ENCODE results near the gene HBA2.

HBA2 gene

DNA sequence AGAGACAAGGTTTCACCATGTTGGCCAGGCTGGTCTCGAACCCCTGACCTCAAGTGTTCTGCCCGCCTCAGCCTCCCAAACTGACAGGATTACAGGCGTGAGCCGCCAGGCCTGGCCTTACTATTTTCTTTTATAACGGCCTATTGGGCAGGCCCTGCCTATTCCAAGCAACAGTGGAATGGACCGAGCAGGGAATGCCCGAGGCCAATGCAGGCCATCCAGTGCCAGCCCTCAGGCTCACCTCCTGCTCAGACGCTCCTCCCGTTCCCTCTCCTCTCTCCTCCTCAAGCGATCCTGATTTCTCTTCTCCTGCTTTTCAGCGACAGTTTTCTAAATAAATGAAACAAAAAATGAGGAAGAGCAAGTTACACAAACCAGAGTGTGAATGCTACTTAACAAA, 20.0 kb downstream of the HBA2 start:
- TF ChIP-seq CSDC2 (CRISPR knock-in tag; IDR thresholded peaks at IDR 0.05) (no peak), ZFP3 (CRISPR knock-in tag; IDR thresholded peaks at IDR 0.05) (no peak)
- no peak for ATAC-seq

GRCh38 chr16:193441-193840, 20.8 kb downstream of the HBA2 start:
- no peak for ATAC-seq
- TF ChIP-seq TOX (CRISPR knock-in tag; IDR thresholded peaks at IDR 0.05; ENCODE audit: borderline replicate concordance) (no peak), ESRRG (CRISPR knock-in tag; IDR thresholded peaks at IDR 0.05) (no peak), ZC3H10 (CRISPR knock-in tag; IDR thresholded peaks at IDR 0.05) (no peak), RARB (CRISPR knock-in tag; IDR thresholded peaks at IDR 0.05) (no peak), ZNF8 (CRISPR knock-in tag; IDR thresholded peaks at IDR 0.05) (no peak), ZNF565 (CRISPR knock-in tag; conservative IDR thresholded peaks at IDR 0.05; ENCODE audit: low read depth) (no peak), CREB5 (CRISPR knock-in tag; IDR thresholded peaks at IDR 0.05; ENCODE audit: low read depth) (no peak), ZNF70 (CRISPR knock-in tag; IDR thresholded peaks at IDR 0.05) (no peak), ZFP30 (CRISPR knock-in tag; IDR thresholded peaks at IDR 0.05) (no peak), CSDC2 (CRISPR knock-in tag; IDR thresholded peaks at IDR 0.05) (no peak), ZFP3 (CRISPR knock-in tag; IDR thresholded peaks at IDR 0.05) (no peak), TCF4 (CRISPR knock-in tag; IDR thresholded peaks at IDR 0.05; ENCODE audit: borderline replicate concordance) (no peak), GLIS3 (CRISPR knock-in tag; IDR thresholded peaks at IDR 0.05) (no peak), BACH2 (CRISPR knock-in tag; IDR thresholded peaks at IDR 0.05; ENCODE audit: borderline replicate concordance) (no peak), SNAI2 (CRISPR knock-in tag; IDR thresholded peaks at IDR 0.05) (no peak), PPARA (CRISPR knock-in tag; IDR thresholded peaks at IDR 0.05; ENCODE audit: borderline replicate concordance) (no peak), OSR1 (CRISPR knock-in tag; IDR thresholded peaks at IDR 0.05) (no peak), TSHZ2 (CRISPR knock-in tag; IDR thresholded peaks at IDR 0.05) (no peak)
- TF ChIP-seq, protein P1, sequence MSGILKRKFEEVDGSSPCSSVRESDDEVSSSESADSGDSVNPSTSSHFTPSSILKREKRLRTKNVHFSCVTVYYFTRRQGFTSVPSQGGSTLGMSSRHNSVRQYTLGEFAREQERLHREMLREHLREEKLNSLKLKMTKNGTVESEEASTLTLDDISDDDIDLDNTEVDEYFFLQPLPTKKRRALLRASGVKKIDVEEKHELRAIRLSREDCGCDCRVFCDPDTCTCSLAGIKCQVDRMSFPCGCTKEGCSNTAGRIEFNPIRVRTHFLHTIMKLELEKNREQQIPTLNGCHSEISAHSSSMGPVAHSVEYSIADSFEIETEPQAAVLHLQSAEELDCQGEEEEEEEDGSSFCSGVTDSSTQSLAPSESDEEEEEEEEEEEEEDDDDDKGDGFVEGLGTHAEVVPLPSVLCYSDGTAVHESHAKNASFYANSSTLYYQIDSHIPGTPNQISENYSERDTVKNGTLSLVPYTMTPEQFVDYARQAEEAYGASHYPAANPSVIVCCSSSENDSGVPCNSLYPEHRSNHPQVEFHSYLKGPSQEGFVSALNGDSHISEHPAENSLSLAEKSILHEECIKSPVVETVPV (CRISPR knock-in tag; IDR thresholded peaks at IDR 0.05) = no peak

DNA sequence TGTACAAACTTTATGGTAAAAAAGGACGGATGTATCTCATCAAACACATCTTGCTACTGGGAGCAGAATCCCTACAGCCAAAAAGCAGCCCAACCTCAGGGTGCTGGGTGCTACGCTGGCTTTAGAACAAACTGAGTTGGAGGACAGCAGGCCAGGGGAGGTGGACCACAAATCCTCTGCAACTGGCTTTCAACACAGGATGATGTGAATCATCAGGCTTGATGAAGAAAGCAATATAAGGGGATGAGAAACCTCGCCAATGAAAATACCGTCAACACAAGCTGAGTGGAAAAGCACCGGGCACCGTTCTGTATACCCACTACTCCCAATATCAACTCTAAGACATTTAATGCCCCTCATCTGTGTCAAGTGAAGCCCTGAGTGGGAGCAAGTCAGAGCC, 21.8 kb downstream of the HBA2 start:
- TF ChIP-seq, protein P1 (CRISPR knock-in tag; IDR thresholded peaks at IDR 0.05) = no peak
- no peak for TF ChIP-seq ISL1 (CRISPR knock-in tag; IDR thresholded peaks at IDR 0.05)
- TF ChIP-seq CREB5 (CRISPR knock-in tag; IDR thresholded peaks at IDR 0.05; ENCODE audit: low read depth) = no peak
- TF ChIP-seq PATZ1 (CRISPR knock-in tag; IDR thresholded peaks at IDR 0.05; ENCODE audit: borderline replicate concordance) = no peak
- TF ChIP-seq ESRRG (CRISPR knock-in tag; IDR thresholded peaks at IDR 0.05) = no peak
- TF ChIP-seq TOX (CRISPR knock-in tag; IDR thresholded peaks at IDR 0.05; ENCODE audit: borderline replicate concordance) = no peak
- no peak for TF ChIP-seq ZNF8 (CRISPR knock-in tag; IDR thresholded peaks at IDR 0.05)
- no peak for TF ChIP-seq ZFP3 (CRISPR knock-in tag; IDR thresholded peaks at IDR 0.05)
- TF ChIP-seq TCF4 (CRISPR knock-in tag; IDR thresholded peaks at IDR 0.05; ENCODE audit: borderline replicate concordance) = no peak
- no peak for TF ChIP-seq GLIS3 (CRISPR knock-in tag; IDR thresholded peaks at IDR 0.05)
- TF ChIP-seq RARB (CRISPR knock-in tag; IDR thresholded peaks at IDR 0.05) = no peak
- no peak for TF ChIP-seq SNAI2 (CRISPR knock-in tag; IDR thresholded peaks at IDR 0.05)
- TF ChIP-seq ZNF565 (CRISPR knock-in tag; conservative IDR thresholded peaks at IDR 0.05; ENCODE audit: low read depth) = no peak

More for the DNA sequence above, 21.8 kb downstream of the HBA2 start:
- ATAC-seq = no peak

Measured in SK-N-SH treated with all-trans-retinoic acid at 6 μM for 48 hours (cell line).